Placental pericyte (primary cell): Measurements from ENCODE around the gene QSOX2. TPM values are rescaled to one million over a fixed set of nuclear protein-coding genes. Genes with fewer than 3 reads are reported as not detected.

Experiments used
- total RNA-seq: library from RNA; depleted of rRNA; stranded (reverse); fragments of >200 nt; gene quantifications from 2 replicates; pipeline ENCODE4 v1.2.3, GENCODE V29; 2012

Gene QSOX2, protein sequence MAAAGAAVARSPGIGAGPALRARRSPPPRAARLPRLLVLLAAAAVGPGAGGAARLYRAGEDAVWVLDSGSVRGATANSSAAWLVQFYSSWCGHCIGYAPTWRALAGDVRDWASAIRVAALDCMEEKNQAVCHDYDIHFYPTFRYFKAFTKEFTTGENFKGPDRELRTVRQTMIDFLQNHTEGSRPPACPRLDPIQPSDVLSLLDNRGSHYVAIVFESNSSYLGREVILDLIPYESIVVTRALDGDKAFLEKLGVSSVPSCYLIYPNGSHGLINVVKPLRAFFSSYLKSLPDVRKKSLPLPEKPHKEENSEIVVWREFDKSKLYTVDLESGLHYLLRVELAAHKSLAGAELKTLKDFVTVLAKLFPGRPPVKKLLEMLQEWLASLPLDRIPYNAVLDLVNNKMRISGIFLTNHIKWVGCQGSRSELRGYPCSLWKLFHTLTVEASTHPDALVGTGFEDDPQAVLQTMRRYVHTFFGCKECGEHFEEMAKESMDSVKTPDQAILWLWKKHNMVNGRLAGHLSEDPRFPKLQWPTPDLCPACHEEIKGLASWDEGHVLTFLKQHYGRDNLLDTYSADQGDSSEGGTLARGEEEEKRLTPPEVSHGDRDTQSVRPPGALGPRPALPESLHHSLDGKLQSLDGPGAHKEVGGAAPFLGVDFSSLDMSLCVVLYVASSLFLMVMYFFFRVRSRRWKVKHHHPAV
- 12.5 and 19.3 TPM in 2 replicates for total RNA-seq

DNA sequence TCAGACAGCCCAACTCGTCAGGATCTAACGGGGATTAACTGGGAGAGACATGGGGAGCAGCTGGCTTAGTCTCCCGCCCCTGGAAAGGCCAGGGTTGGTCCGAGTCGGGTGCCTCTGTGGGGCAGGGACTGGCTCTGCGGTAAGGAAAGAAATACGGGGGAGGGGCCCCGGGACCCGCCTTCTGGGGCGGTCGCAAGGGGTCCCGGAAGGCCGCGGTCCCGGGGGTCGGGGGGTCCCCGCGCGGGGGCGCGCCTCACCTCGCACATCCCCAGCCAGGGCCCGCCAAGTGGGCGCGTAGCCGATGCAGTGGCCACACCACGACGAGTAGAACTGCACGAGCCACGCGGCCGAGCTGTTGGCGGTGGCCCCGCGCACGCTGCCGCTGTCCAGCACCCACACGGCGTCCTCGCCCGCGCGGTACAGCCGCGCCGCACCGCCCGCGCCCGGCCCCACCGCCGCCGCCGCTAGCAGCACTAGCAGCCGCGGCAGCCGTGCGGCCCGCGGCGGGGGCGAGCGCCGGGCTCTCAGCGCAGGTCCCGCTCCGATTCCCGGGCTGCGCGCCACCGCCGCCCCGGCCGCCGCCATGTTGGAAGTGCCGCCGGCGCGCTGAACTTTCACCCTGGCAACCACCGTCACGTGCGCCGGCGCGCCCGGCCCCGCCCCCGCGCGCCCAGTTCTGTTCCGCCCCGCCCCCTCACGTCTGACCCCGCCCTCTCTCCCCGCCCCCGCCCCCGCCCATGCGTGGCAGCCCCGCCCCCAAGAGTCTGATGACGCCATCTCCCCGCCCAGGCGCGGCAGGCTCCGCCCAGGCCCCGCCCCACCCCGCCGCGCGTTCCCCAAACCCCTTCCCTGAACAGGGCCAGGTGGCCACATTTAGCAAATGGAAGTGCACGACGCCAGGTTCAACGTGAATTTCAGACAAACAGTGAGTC lies at the start of gene QSOX2:
Gene QSOX2, minus strand, starts transcription at position 594 of the 932 bp plus-strand sequence. Its CDS starts 9 bp downstream, at position 585.

DNA sequence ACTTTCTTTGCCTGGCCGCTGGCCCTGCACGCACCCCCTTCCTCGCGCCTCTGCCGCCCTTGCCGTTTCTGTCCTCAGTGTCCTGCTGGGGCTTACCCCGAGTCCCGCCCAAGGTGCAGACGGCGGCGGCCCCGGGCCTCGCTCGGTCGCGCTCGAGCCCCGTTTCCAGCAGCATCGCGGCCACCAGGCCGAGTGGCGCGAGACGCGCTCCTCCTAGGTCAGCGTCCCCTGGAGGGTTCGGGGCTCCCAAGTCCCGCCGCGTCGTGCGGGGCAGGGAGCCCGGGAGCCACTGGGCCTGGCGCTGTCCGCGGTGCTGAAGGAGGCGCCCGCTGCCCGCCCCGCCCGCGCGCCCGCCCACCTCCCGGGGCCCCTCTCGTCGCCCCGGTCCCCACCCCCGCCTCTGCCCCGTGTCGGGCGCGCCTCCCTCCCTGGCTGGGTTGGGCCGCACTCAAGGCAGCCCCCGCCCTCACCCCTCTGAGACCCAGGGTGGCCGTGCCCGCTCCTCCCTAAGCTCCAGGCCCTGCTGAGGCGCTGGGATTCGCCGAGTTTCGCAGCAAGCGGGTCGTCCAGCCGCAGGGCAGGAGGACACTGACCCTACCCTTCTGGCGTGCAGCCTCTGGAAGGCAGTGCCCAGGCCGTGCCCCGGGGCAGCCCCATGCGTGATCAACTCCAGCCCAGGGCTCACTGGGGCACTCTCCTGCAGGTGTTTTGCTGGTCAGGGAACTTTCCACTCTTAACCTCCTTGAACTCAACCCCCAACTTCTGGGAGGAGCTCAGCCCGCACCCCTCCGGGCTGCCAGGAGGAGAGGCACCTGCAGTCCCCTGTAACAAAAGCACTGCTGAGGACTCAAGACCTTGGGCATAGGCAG lies 40.5 kb downstream of the QSOX2 start, which contains the start of gene LHX3:
Gene LHX3, minus strand, starts transcription at position 291 of the 869 bp plus-strand sequence. Its CDS starts 116 bp downstream, at position 175.

Other genes with a start within 250 kb of the QSOX2 start
- 28.2 and 29.8 TPM in 2 replicates for gene NACC2, start 150.5 kb downstream of the QSOX2 start, total RNA-seq
- 51.2 and 70.4 TPM in 2 replicates for gene TMEM250, start 126.9 kb downstream of the QSOX2 start, total RNA-seq
- not detected in 2 replicates for gene LHX3, start 40.7 kb downstream of the QSOX2 start, total RNA-seq
- gene CCDC187, start 58.3 kb upstream of the QSOX2 start, total RNA-seq = not detected in 2 replicates
- gene GPSM1, start 81.7 kb upstream of the QSOX2 start, total RNA-seq = 41.4 and 67.7 TPM in 2 replicates
- gene DNLZ, start 117.9 kb upstream of the QSOX2 start, total RNA-seq = 7.0 and 27.6 TPM in 2 replicates
- gene CARD9, start 127.9 kb upstream of the QSOX2 start, total RNA-seq = 3.9 and 12.9 TPM in 2 replicates
- gene SNAPC4, start 154.4 kb upstream of the QSOX2 start, total RNA-seq = 7.7 and 9.6 TPM in 2 replicates
- 37.9 and 47.8 TPM in 2 replicates for gene ENTR1, start 164.8 kb upstream of the QSOX2 start, total RNA-seq
- 41.1 and 62.1 TPM in 2 replicates for gene PMPCA, start 164.8 kb upstream of the QSOX2 start, total RNA-seq
- gene INPP5E, start 194.0 kb upstream of the QSOX2 start, total RNA-seq = 6.8 and 14.7 TPM in 2 replicates
- 58.6 and 62.4 TPM in 2 replicates for gene SEC16A, start 237.2 kb upstream of the QSOX2 start, total RNA-seq